GM21825 (cell line): ENCODE results near the gene ANKRD13B.

Experiments
- ATAC-seq: cut with Tn5 transposase; IDR thresholded peaks from one replicate; pipeline ENCODE4 v1.9.1; 2021; ENCODE audit warnings: mild to moderate bottlenecking, moderate library complexity; ENCODE audit not compliant: unreplicated experiment

ANKRD13B gene

DNA sequence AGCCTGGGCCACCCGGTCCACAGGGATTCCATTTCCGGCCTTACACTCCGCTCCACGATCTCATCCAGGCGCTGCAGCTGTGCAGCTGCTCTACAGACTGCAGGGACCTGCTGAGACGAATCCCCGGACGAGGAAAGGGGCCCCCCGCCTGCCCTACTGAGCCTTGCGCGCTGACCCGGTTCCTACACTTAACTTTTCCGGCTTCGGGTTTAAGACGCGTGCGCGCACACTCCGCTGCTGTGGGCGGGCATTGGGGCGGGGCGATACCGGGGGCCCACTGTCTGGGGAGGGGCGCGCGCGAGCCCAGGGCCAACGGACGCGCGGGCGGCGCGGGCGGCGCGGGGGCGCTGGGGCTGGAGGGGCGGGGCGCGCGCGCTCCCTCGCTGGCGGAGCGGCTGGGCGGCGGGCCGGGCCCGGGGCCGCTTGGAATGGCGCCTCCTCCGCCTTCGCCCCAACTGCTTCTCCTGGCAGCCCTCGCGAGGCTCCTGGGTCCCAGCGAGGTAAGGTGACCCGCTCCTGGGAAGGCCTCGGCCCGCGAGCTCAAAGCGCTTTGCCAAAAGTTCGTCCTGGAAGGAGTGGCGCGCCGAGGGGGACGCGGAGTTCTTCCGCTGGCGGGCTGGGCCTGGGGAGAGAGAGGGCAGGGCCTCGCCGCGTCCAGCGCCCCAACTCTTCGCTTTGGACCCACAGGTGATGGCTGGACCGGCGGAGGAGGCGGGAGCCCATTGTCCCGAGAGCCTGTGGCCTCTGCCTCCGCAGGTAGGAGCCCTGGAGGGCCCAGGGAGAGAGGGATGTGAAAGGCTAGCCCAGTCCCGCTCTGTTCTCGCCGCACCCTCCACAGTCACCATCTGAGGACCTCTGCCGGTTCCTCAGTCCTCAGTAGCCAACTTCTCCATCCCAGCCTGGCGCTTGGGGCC is 24.3 kb upstream of the ANKRD13B start, which contains the start of gene TP53I13:
Gene TP53I13, plus strand, starts transcription at position 371 of the 914 bp plus-strand sequence. Its CDS starts 58 bp downstream, at position 429.
- peak; percentile 45 for ATAC-seq

DNA sequence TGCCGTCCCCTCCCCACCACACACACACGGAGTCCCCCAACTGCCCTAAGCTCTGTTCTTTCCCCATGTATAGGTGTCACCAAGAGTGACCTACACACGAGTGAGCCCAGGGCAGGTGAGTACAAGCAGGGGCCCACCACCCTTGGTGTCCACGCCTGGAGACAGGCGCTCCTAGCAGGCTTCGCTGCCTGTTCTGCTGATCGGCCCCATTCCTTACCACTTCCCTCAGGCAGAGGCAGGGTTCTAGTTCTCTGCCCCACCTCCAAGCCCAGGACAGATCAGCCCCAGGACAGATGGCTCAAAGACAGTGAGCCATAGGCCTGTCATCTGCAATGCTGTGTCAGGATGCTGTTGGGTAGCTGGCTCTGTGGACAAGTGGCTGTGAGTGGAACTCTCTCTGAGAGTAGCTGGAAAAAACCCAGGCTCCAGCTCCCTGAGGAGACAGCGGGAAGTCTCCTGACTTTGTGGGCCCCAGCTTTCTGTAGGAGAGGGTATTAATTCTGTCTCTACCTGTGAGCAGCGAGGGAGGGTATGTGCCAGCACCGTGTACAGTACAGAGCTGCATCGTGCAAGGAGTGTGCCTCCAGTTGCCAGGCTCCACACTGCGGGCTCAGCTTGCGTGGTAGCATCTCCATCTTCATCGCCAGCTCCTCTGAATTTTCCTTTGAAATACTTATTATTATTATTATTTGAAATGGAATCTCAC is 23.5 kb upstream of the ANKRD13B start:
- no peak for ATAC-seq

DNA sequence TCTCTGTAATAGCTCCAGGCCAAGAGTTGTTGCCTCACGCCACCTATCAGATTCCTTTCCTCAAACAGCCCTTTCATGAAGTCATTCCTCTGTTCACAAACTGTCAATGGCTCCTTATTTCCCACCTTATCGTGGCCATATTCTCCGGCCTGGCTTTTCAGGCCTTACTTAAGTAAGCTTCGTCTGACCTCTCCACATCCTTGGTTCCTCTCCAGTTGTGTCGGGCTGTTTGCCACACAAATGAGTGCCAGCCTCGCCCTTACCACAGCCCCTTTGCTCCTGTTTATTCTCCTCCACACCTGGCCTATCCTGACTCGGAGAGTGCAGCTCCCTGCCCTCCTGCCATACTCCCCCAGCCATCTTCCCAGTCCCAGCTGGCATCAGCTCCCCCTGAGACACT is 22.4 kb upstream of the ANKRD13B start:
- no peak for ATAC-seq

DNA sequence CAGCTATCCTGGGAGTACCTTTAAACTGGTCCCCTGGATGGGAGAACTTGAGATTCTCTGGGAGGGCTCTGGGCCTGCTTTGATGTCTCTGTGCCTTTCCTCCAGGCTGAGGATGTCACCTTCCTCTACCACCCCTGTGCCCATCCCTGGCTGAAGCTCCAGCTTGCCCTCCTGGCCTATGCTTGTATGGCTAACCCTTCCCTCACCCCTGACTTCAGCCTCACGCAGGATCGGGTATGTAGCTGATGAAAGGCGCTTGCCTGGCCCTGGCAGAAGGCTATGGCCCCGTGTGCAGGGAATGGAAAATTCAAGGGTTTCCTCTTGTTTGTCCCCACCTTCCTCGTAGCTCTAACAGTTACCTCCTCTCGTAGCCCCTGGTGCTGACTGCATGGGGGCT is 21.4 kb upstream of the ANKRD13B start:
- no peak for ATAC-seq

DNA sequence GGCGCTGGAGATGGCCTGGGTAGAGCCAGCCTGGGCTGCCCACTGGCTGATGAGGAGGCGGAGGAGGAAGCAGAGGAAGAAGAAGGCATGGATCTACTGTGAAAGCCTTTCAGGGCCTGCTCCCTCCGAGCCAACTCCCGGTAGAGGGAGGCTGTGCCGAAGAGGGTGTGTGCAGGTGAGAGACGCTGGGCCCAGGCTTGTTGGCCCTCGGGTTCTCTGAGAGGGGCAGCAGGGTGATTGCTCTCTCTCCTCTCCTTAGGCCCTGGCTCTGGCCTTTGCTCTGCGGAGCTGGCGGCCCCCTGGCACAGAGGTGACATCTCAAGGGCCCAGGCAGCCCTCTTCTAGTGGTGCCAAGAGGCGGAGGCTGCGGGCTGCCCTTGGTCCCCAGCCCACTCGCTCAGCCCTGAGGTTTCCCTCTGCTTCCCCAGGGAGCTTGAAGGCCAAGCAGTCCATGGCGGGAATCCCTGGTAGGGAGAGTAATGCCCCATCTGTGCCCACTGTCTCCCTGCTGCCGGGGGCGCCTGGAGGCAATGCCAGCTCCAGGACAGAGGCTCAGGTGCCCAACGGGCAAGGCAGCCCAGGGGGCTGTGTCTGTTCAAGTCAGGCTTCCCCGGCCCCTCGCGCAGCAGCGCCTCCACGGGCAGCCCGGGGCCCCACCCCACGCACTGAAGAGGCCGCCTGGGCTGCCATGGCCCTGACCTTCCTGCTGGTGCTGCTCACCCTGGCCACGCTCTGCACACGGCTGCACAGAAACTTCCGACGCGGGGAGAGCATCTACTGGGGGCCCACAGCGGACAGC is 20.9 kb upstream of the ANKRD13B start:
- no peak for ATAC-seq

DNA sequence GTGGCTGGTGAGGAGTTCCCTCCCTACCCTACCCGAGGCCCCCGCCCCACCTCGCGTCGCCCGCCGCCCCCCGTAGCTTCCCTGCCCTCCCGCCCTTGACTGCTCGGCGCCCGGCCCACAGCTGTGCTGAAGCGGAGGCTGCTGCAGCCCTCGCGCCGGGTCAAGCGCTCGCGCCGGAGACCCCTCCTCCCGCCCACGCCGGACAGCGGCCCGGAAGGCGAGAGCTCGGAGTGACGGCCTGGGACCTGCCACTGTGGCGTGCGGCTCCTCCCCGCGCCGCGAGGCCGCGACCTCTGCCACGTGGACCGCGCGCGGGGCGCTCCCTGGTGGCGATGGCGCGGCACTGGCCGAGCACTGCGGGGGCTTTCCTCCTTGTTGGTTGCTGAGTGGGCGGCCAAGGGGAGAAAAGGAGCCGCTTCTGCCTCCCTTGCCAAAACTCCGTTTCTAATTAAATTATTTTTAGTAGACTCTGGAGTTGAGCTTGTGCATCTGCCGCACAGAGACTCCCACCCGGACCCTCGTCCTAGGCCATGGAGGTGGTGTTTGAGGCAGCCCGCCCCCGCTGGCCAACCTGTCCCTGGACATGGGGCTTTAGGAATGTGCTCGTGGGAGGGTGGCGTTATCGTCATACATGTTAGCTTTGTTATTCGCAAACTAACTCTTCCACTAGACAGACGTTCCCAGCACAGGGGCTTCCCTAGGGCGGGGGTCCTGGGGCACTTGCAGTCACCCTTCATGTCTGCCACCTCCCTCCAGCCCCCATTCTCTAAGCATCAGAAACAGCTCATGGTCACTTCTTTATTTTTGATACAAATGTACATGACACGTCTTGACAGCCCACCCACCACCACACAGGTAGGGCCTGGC is 20.0 kb upstream of the ANKRD13B start:
- no peak for ATAC-seq

DNA sequence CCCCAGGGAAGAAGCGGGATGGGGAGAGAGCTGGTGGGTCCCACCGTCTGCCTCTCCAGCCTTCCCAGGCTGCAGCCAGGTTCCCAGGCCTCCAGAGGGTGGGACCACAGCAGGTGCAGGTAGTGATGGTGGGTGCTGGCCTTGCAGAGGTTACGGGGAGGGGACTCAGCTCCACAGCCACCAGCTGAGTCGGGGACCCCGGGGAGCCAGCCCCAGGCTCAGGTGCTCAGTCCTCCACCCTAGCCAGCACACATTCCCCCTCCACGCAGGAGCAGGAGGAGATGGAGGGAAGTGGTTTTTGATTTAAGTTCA is 19.4 kb upstream of the ANKRD13B start:
- ATAC-seq = no peak

DNA sequence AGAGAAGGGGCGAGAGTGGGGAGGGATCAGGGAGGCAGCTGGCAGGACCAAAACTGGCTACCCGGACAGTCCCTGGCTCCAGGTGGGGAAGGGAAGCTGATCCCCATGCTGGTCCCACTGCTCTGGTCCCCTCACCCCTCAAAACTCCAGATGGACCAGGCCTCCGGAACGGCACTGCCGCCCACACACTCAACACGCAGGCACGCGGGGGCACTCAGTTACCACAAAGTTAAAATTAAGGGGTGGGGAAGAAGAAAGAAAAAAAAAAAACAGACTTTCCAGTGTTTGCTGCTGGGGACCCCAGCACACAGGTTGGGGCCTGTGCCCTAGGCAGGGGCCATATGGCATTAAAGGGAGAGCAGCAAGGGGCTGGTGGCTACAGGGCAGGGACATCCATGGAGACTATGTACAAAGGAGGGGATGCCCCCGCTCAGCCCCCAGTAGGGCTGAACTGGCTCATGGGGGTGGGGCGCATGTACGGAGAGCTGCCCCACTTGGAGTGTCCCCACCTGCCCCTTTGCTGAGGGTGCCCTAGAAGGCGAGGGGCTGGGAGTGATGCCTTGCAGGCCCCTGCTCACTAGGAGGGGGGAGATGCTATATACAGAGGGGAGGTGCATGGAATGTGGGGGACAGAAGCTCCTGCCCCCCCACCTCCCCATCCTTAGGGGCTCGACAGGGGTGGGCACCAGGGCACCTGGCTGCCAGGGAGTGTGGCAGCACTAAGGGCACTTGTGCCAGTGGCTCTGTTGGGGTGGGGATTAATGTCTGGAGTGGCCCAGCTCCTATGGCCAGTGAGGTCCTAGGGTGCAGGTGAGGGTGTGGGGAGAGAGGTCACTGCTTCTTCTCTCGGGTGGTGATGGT is 18.8 kb upstream of the ANKRD13B start:
- ATAC-seq = no peak

DNA sequence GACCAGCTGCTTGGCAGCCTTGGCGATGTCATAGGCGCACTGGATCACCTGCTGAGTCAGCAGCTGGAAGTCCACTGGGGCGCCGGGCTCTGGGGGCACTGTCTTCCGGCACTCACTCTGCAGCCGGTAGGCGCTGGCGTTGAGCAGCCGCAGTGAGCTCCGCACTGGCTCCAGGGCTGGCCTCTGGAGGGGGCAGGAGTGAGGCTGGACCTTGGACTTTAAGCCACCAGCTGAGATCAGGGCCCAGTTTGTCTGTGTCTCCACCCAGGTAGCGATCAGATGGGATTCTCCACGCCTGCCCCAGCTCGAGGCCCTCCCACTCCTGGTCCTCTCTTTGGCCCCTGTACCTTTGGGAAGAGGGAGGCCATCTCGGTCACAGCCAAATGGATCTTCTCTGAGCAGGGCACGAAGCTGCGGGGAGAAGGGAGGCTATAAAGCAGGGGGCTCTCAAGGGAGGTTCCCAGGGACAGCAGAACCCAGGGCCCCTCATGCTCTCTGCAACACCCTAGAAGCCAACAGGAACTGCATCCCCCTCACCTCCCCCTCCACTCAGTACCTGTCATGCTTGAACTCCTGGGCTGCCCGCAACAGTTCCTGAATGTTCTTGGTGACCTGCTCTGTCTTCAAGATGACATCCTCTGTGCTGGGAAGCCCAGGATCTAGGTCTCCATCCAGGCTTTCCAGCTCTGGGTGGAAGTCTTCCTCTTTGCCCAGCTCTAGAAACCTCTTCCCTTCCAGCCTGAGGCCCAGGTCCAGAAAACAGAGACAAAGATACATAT is 18.0 kb upstream of the ANKRD13B start:
- no peak for ATAC-seq

DNA sequence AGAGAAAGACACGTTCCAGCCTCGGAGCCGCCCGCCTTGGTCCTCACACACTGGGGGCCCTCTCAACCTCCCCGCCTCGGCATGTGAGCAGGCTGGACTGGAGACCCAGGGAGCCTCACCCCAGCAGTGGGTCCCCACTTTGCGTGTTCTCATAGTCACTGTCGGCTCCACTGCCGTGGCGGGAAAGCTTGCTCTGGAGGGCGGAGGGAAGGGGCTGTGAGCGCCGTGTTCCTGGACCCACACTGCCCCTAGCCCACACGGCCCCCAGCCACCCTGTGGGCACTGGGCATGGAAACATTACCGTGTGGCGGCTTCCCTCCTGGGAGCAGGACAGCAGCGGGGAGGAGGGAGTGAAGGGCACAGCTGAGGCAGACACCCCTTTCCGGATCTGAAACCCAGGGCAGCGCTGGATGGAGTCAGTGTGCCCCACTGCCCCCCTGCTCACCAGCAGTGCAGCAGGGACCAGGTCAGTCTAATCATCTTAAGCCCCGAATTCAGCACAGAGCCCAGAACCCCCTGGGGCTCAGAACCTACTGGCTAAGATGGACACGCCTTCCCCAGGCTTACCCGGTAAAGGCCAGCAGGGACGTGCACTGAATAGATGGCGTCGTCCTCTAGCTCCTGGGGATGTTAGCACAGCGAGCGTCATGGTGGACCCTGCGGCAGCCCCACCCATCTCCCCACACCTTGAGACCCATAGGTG is 17.3 kb upstream of the ANKRD13B start:
- ATAC-seq = no peak

DNA sequence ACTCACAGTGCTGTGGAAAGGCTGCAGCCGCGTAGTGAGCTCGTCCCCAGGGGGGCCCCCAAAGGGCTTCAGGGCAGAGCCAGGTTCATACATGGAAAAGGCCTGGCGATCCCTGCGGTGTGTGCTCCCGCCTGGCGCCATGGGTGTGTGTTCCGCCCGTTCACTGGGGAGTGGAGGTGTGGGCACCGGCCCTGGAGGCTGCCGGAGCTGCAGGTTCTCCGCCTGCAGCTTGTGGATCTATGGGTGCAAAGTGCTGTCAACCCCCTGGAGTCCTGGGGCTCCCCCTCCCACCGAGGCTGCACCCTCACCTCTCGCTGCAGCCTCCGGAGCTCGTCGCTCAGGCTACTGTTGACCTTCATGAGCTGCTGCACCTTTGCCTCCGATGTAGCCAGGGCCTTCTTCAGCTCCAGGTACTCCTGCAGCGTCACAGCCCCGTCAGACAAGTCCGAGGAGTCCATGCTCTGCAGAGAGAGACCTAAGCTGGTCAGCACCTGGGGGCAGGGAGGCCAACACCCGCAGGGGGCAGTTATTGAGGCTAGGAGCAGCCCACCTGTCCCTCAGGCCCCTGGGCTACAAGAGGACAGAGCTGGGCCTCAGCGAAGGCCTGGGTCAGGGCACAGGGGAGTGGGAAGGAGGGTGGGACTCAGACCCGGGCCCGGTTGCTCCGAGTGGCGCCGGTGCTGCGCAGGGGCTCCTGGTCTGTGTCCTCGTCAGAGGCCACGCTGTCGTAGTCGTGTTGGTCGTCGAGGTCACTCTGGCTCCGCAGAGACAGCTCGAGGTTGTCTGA is 16.5 kb upstream of the ANKRD13B start:
- no peak for ATAC-seq

DNA sequence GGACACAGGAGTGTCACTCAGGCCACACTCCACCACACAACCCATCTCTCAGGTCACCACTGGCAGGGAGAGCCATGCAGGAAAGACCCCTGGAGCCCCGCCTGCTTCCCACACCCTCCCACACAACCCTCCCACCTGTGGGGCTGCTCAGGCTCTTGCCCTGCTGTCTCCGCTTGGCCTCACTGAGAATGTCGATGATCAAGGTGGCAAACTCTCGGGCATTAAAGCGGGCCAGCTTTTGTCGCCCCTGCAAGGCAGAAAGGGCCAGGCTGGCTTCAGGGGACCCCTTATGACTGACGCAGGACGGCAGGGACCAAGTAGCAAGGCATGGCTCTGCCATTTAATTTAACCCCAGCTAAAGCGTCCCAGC is 15.9 kb upstream of the ANKRD13B start:
- no peak for ATAC-seq

DNA sequence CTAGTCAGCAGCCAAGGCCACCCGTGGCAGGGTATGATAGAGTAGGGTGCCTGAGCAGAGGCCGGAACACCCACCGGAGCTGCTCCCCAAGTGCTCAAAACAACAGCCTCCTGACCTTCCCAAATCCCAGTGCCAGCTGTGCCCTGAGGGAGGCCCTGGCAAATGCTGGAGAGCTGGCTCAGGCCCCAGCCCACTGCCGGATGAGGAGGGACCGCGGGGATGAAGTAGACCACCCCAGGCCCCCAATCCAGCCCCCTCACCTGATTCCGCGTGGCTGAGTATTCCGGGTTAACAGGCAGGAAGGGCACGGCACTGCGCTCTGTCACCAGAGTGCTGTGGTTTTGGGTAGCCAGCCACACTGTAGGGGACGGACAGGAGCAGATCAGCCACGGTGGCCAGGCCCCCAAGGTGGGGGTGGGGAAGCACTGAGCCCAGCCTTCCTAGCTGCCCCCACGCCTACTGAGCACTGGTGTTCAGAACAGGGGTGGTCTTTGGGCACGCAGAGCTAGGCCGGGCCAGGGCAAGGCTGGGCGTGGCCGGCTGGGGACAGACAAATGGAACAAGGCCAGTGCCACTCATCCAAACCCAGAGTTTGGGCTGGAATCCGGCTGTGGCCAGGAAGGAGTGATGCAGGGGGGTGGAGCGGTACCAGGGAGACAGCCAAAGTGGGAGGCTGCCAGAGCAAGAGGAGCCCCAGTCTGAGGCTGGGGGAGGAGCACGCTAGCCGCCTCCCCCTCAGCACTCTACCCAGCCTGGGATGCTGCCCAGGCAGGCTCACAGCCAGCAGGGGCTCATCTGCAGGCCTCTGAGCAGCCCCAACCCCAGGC is 15.3 kb upstream of the ANKRD13B start:
- ATAC-seq = no peak

DNA sequence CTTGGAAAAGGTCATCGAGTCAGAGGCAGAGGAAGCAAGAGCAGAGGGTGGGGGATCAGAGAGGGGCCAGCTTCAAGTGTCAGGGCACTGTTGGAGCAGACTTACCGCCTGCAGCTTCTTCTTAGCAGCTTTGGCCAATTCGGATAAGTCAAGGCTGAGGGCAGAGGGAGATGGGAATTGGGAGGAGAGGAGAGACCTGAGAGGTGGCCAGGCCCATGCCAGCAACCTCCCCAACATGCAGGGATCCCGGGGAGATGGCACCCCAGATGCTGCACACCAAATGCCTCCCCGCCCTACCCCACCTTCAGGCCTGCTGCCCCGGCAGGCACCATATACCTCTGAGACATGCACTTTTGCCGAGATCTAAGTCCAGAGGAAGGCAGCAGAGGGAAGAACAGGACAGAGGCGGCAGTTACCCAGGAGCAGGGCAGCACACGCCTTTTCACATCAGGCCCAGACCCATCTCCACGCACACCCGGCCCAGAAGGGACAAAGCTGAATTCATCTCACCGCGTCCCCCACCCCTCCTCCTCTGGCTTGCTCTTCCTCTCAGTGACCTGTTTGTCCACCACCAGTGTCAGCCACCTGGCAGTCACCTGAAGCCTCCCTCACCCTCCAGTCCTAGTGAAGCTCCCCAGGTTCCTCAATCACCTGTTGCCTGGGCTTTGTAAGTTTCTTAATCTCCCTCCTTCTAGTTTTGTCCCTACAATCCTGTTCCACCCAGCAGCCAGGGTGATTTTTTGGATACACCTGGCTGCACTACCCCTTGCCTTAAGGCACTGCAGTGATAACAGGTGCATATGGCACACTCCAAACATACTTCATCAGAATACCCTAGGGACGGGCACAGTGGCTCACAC is 14.1 kb upstream of the ANKRD13B start:
- ATAC-seq = no peak

DNA sequence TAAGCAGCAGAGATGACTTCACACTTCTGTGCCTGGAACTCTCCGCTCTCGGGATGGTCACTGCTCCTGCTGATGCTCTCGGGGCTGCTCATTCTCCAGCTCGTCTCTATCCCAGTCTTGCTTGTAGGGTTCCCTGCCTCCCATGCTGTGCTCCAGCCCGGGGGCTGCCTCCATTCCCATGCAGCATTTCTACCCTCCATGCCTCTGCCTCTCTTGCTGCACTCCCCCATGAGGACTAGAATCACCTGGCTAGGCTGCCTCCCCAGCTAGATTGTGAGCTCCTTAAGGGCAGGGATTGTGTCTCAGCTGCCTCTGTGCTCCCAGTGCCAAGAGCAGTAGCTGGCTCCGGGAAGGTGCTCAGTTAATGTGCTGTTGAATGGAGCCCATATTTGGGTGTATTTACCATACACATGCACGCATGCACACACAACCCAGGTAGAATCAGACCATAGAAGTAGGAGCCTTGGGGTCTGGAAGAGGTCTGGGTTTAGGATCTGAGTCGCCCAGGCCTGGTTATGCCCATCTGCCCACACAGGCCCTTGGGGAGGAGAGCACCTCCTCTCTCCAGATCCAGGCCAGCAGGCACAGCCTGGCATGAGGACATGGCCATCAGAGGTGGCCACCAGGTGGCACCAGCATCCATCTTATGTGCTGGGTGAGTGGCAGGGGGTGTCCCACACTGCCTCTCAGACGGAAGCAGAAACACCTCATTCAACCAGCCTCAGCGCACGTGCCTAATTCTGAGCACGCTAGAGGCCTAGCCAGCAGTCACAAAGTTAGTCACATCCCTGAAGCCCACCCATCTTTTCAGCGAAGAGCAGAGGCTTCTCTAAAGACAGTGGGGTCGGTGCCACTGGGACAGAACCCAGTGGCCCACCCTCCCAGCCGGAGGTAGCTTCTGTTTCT is 12.8 kb upstream of the ANKRD13B start:
- peak; percentile 66 for ATAC-seq
